A549 (cell line): Measurements from ENCODE around the gene NEAT1. TPM values are rescaled to one million over a fixed set of nuclear protein-coding genes. Genes with fewer than 3 reads are reported as not detected.

ENCODE experiments used
- ATAC-seq, 2 experiments: fragments of 200-7000 bp in 1 of 2; fragments of >200 bp in 1 of 2; cut with Nextera tagmentation in 1 of 2; cut with Tn5 transposase in 1 of 2; 3 replicates each; pipeline versions ENCODE4 v1.8.0 to v1.9.1; 2018 to 2020; ENCODE audit warnings: mild to moderate bottlenecking in 1 of 2, moderate library complexity in 1 of 2
- CTCF ChIA-PET: fragments of 300-600 bp; sonication (Branson Sonifier 250); formaldehyde crosslinking; extraction: SDS; loops from one replicate; lab custom pipeline; 2021; ENCODE audit warnings: antibody characterized with exemption, inconsistent platforms; lab: Yijun Ruan, JAX
- POLR2A ChIA-PET: fragments of 350-600 bp; formaldehyde crosslinking; extraction: SDS; loops from one replicate; lab custom pipeline; 2021; ENCODE audit warnings: antibody characterized with exemption, inconsistent platforms; lab: Yijun Ruan, JAX
- DNase-seq, 2 experiments: peaks; one replicate each; pipeline versions ENCODE4 v3.0.0 to v3.0.0-alpha.2; 2011 to 2016; ENCODE audit warnings: low read depth in 1 of 2, low spot score in 1 of 2
- FAIRE-seq: peaks from 2 replicates; lab custom pipeline; 2011; peaks lifted over from hg19 to GRCh38; lab: Jason Lieb, UNC
- H3K27ac ChIP-seq, 2 experiments: fragments of >200 bp; sonication (Bioruptor Twin); formaldehyde crosslinking; 3 replicates each; pipeline ENCODE4 v1.5.1; 2016 to 2017
- H3K4me1 ChIP-seq: fragments of >200 bp; sonication (Bioruptor Twin); formaldehyde crosslinking; 3 replicates; pipeline ENCODE4 v1.6.1; 2016
- H3K4me2 ChIP-seq: fragments of >200 bp; sonication (Bioruptor Twin); formaldehyde crosslinking; 3 replicates; pipeline ENCODE4 v1.6.1; 2016
- H3K4me3 ChIP-seq: fragments of >200 bp; sonication (Bioruptor Twin); formaldehyde crosslinking; 3 replicates; pipeline ENCODE4 v1.5.1; 2016
- H3K9me3 ChIP-seq: fragments of >200 bp; sonication (Bioruptor Twin); formaldehyde crosslinking; 3 replicates; pipeline ENCODE4 v1.6.1; 2016
- CEBPB ChIP-seq, 2 experiments: fragments of >200 bp in 1 of 2; sonication (Bioruptor Twin) in 1 of 2; formaldehyde crosslinking in 1 of 2; IDR thresholded peaks; 2 replicates each; pipeline ENCODE4 v1.6.1; 2012 to 2016
- HMGXB4 ChIP-seq: fragments of 250-450 bp; sonication (Bioruptor Pico); IDR thresholded peaks from 2 replicates; pipeline ENCODE4 v1.5.0; 2021; ENCODE audit warnings: mild to moderate bottlenecking, moderate library complexity, borderline replicate concordance
- HOXA7 ChIP-seq: fragments of 250-450 bp; sonication (Bioruptor Pico); IDR thresholded peaks from 2 replicates; pipeline ENCODE4 v1.5.0; 2020; ENCODE audit warnings: mild to moderate bottlenecking, moderate library complexity
- JUN ChIP-seq, 2 experiments: fragments of >200 bp; sonication (Bioruptor Twin); formaldehyde crosslinking; IDR thresholded peaks; 2 replicates in 1 of 2; 3 replicates in 1 of 2; pipeline ENCODE4 v1.6.1; 2016 to 2017
- POLR2AphosphoS2 ChIP-seq: conservative IDR thresholded peaks from 2 replicates; pipeline ENCODE4 v1.6.1; 2012; ENCODE audit warnings: low read length, improper control_type of control experiment, inconsistent platforms
- REST ChIP-seq: fragments of 200-600 bp; sonication (generic); IDR thresholded peaks from 2 replicates; pipeline ENCODE4 v1.6.1; 2016; ENCODE audit warnings: antibody characterized with exemption, mild to moderate bottlenecking, moderate library complexity
- SREBF2 ChIP-seq: fragments of 450-650 bp; IDR thresholded peaks from 2 replicates; pipeline ENCODE4 v1.6.1; 2014; ENCODE audit warnings: mild to moderate bottlenecking, moderate library complexity
- TP53 ChIP-seq: fragments of 250-450 bp; sonication (Bioruptor Pico); IDR thresholded peaks from 2 replicates; pipeline ENCODE4 v1.5.0; 2021; ENCODE audit warnings: mild to moderate bottlenecking, moderate library complexity
- ZSCAN20 ChIP-seq: fragments of 250-450 bp; sonication (Bioruptor Pico); IDR thresholded peaks from 2 replicates; pipeline ENCODE4 v1.8.0; 2022; ENCODE audit warnings: mild to moderate bottlenecking, moderate library complexity
- WGBS: methylation state at CpG from one replicate; pipeline ENCODE4 v1.1.6; 2017; ENCODE audit errors: missing lambda C conversion rate; 5-methylcytosine and 5-hydroxymethylcytosine counted together
- polyA plus RNA-seq, 4 experiments: library from polyadenylated mRNA; depleted of rRNA in 3 of 4; stranded (reverse); fragments of >200 nt; fragmentation: RNase III in 1 of 4; extraction: RNeasy Plus Mini Kit Qiagen cat#74134 plus additional on column Dnase treatment in 1 of 4; gene quantifications; 2 replicates in 3 of 4; 3 replicates in 1 of 4; pipeline ENCODE4 v1.2.3, GENCODE V29; 2011 to 2017

The NEAT1 gene
- polyA plus RNA-seq, 2 of the 4 experiments (the other 2 are of a cell fraction), result 314 to 1,223 TPM

- TF ChIP-seq REST, result no peak; the same call in 1 of the 2 replicates
- 0 out of 5 replicates have a peak, but pooled peaks have one; percentile 28 to 33 for TF ChIP-seq JUN (IDR thresholded peaks at IDR 0.05)
- 0 out of 2 replicates have a peak, but pooled peaks have one; percentile 79 for TF ChIP-seq TP53 (CRISPR knock-in tag)
- TF ChIP-seq POLR2AphosphoS2, result peak; percentile 88
- TF ChIP-seq CEBPB (IDR thresholded peaks at IDR 0.05), result peak in 1 of 2 experiments; percentile 33; a peak in 1 of 4 replicates
- TF ChIP-seq SREBF2, result no peak
- peak overlapping the region; percentile 30 for H3K4me2 ChIP-seq
- DNase-seq (peak in 1 of 2 experiments; percentile 41), ATAC-seq (peak in 1 of 2 experiments; percentile 2; a peak in 3 of 6 replicates), FAIRE-seq (no peak)
- H3K9me3 ChIP-seq, result no peaks in the 10 kb centered on the region
- H3K27ac ChIP-seq, result peak overlapping the region; percentile 13 to 73; a peak in 4 of 6 replicates
- POLR2A ChIA-PET, result interaction anchor here (0.6 to 3.3 kb wide), 12 partner anchors 8 to 162 kb away, joined by 3 to 19 read pairs (median 5); partner anchors contain the start of gene NEAT1
- CTCF ChIA-PET, result interaction anchor here (0.6 to 3.4 kb wide), 13 partner anchors 11 to 108 kb away, joined by 3 to 13 read pairs (median 4); partner anchors contain the start of gene MALAT1
- 56% methylated on average over 14 of the region's 14 CpGs for WGBS
- no peak overlapping the region for H3K4me3 ChIP-seq
- peaks cover 96% of the 10 kb centered on the region for H3K4me1 ChIP-seq
Observed at GRCh38 chr11:65437436-65438227, 15.0 kb downstream of the NEAT1 start.

GRCh38 chr11:65438257-65439151 lies 15.9 kb downstream of the NEAT1 start:
- H3K4me1 ChIP-seq, result peaks cover 94% of the 10 kb centered on the region
- H3K4me2 ChIP-seq, result peak overlapping the region; percentile 30
- peak overlapping the region; percentile 13 to 73; a peak in 4 of 6 replicates for H3K27ac ChIP-seq
- ChIA-PET CTCF (interaction anchor here (1.6 to 3.4 kb wide), 3 partner anchors 11 to 60 kb away, joined by 4 to 13 read pairs (median 11); partner anchors contain the start of gene MALAT1), POLR2A (interaction anchor here (0.6 to 3.3 kb wide), 7 partner anchors 14 to 163 kb away, joined by 3 to 19 read pairs (median 5); no protein-coding TSS in a partner anchor)
- H3K4me3 ChIP-seq, result no peak overlapping the region
- ATAC-seq (no peak), DNase-seq (peak in 1 of 2 experiments; percentile 16), FAIRE-seq (no peak)
- WGBS, result 78% methylated on average over 9 of the region's 9 CpGs
- peak; percentile 24; the same call in 1 of the 2 replicates for TF ChIP-seq POLR2AphosphoS2
- 0 out of 2 replicates have a peak, but pooled peaks have one; percentile 41 for TF ChIP-seq HMGXB4 (CRISPR knock-in tag)
- 0 out of 2 replicates have a peak, but pooled peaks have one; percentile 48 for TF ChIP-seq ZSCAN20 (CRISPR knock-in tag)
- peak in 1 of 2 experiments; percentile 21; a peak in 1 of 4 replicates for TF ChIP-seq CEBPB (IDR thresholded peaks at IDR 0.05)
- TF ChIP-seq HOXA7, result no peak
- H3K9me3 ChIP-seq, result no peaks in the 10 kb centered on the region
